ENCODE measurements around the gene TLL1. TPM values are rescaled to one million over a fixed set of nuclear protein-coding genes. Genes with fewer than 3 reads are reported as not detected.

The TLL1 gene
- total and polyA plus RNA-seq, 2 donors (not counting 3 experiments of a cell fraction or from before 2014, with no cell fraction given) = 0.41 to 1.4 TPM

- BruUV-seq (replicated peaks) = no TSS peak
Measured at GRCh38 chr4:165982934-165983333, 109.9 kb downstream of the TLL1 start.

More at GRCh38 chr4:165982934-165983333, 109.9 kb downstream of the TLL1 start:
- Histone ChIP-seq H2AFZ (ENCODE audit: low read depth, low read length) (no peak overlapping the region), H3K27ac (ENCODE audit: insufficient read depth, low read depth, low read length) (no peak overlapping the region), H3K27me3 (ENCODE audit: control insufficient read depth in 2 of 2, insufficient read depth in 2 of 2, low read length in 2 of 2) (no peaks in the 10 kb centered on the region), H3K4me3 (replicated peaks in 1 of 3; ENCODE audit: insufficient read depth in 1 of 3, low read depth in 1 of 3, low read length in 3 of 3) (no peak overlapping the region), H4K20me1 (replicated peaks; ENCODE audit: control insufficient read depth, extremely low read depth, insufficient read depth, low read length) (no peaks in the 10 kb centered on the region), H3K9me1 (replicated peaks; ENCODE audit: control insufficient read depth, extremely low read depth, insufficient read depth, low read length) (no peaks in the 10 kb centered on the region), H3K36me3 (ENCODE audit: control insufficient read depth in 2 of 2, extremely low read depth in 1 of 2, insufficient read depth in 2 of 2, low read length in 2 of 2) (no peaks in the 10 kb centered on the region), H3K4me1 (ENCODE audit: control insufficient read depth, extremely low read depth, insufficient read depth, low read length) (no peaks in the 10 kb centered on the region), H3K4me2 (ENCODE audit: insufficient read depth, low read length) (no peak overlapping the region), H3K79me2 (ENCODE audit: control insufficient read depth, insufficient read depth, low read length) (no peaks in the 10 kb centered on the region), H3K9ac (replicated peaks; ENCODE audit: extremely low read depth, insufficient read depth, low read length) (no peak overlapping the region), H3K9me3 (replicated peaks; ENCODE audit: control insufficient read depth, insufficient read depth, low read length) (no peaks in the 10 kb centered on the region)
- dilution Hi-C loops (cut with MboI; ENCODE audit: extremely low pct_ligation_motif_present, low sequenced_read_pairs) = no loop called here
- intact Hi-C loops (cut with micrococcal nuclease) = no loop called here
- ChIA-PET POLR2A (no interaction called here), CTCF (no interaction called here)
- DNase-seq (ENCODE audit: low read depth, low spot score) (no peak), FAIRE-seq (no peak)
- TF ChIP-seq POLR2AphosphoS5 (IDR thresholded peaks at IDR 0.05; ENCODE audit: insufficient read depth, low read depth, low read length) (no peak), POLR2A (IDR thresholded peaks at IDR 0.05; ENCODE audit: low read depth, low read length) (no peak), MYC (IDR thresholded peaks at IDR 0.05; ENCODE audit: low read depth, low read length) (no peak), JUN (IDR thresholded peaks at IDR 0.05; ENCODE audit: borderline replicate concordance, insufficient read depth, insufficient read length, low read depth) (no peak), EZH2 (IDR thresholded peaks at IDR 0.05; ENCODE audit: borderline replicate concordance, low read depth, low read length, severe bottlenecking) (no peak), CTCF (IDR thresholded peaks at IDR 0.05; ENCODE audit: extremely low read depth in 1 of 2, insufficient read depth in 1 of 2, low read depth in 1 of 2, low read length in 2 of 2) (no peak), GATA2 (IDR thresholded peaks at IDR 0.05; ENCODE audit: insufficient read depth, insufficient read length, low read depth, low read length) (no peak), FOS (IDR thresholded peaks at IDR 0.05; ENCODE audit: borderline replicate concordance, insufficient read depth, low read length) (no peak)
- TF ChIP-seq, protein P1, sequence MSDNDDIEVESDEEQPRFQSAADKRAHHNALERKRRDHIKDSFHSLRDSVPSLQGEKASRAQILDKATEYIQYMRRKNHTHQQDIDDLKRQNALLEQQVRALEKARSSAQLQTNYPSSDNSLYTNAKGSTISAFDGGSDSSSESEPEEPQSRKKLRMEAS (IDR thresholded peaks at IDR 0.05; ENCODE audit: insufficient read depth, insufficient read length) = no peak

Measured in endothelial cell of umbilical vein (primary cell).